Kidney epithelial cell (primary cell): ENCODE data around the gene MLST8. TPM values are rescaled to one million over a fixed set of nuclear protein-coding genes. Genes with fewer than 3 reads are reported as not detected.

ENCODE experiments used
- DNase-seq: peaks from one replicate; pipeline ENCODE4 v3.0.0-alpha.2; 2010; ENCODE audit warnings: low read depth
- H3K27me3 ChIP-seq: 2 replicates; pipeline ENCODE4 v1.6.0; 2011; ENCODE audit warnings: low read length; ENCODE audit not compliant: control insufficient read depth, insufficient read depth
- H3K36me3 ChIP-seq: 2 replicates; pipeline ENCODE4 v1.5.1; 2011; ENCODE audit warnings: low read length; ENCODE audit not compliant: control insufficient read depth, insufficient read depth
- H3K4me3 ChIP-seq: 2 replicates; pipeline ENCODE4 v1.5.1; 2011; ENCODE audit warnings: low read depth, mild to moderate bottlenecking, control low read depth, low read length
- total RNA-seq: library from RNA; depleted of rRNA; stranded (reverse); fragments of >200 nt; gene quantifications from 2 replicates; pipeline ENCODE4 v1.2.3, GENCODE V29; 2015
- TF ChIP-seq, protein P1 (sequence below): IDR thresholded peaks from 2 replicates; pipeline ENCODE4 v1.5.1; 2011; ENCODE audit warnings: mild to moderate bottlenecking, moderate library complexity, low read length, control low read depth, inconsistent platforms; ENCODE audit not compliant: insufficient read depth, poor library complexity, severe bottlenecking

The MLST8 gene
- total RNA-seq, 1 donor from 2014 or later, result 77.2 TPM

DNA sequence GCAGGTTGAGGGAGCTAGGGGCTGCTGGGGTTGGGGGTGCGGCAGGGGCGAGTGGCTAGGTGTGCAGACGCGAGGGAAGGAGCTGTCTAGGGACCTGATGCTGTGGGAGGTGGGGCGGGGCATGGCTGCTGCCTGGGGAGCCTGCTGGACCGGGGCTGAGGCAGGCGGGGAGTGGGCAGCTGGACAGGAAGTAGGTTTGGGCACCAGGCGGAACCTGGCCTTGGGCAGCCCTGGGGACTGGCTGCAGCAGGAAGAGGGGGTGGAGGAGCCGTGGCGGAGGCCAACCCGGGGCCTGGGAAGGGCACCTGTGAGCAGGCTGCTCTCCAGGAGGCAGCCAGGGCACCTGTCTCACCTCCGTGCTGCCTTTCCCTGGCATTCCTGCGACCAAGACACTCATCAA, 25.1 kb downstream of the MLST8 start:
- TF ChIP-seq, protein P1, sequence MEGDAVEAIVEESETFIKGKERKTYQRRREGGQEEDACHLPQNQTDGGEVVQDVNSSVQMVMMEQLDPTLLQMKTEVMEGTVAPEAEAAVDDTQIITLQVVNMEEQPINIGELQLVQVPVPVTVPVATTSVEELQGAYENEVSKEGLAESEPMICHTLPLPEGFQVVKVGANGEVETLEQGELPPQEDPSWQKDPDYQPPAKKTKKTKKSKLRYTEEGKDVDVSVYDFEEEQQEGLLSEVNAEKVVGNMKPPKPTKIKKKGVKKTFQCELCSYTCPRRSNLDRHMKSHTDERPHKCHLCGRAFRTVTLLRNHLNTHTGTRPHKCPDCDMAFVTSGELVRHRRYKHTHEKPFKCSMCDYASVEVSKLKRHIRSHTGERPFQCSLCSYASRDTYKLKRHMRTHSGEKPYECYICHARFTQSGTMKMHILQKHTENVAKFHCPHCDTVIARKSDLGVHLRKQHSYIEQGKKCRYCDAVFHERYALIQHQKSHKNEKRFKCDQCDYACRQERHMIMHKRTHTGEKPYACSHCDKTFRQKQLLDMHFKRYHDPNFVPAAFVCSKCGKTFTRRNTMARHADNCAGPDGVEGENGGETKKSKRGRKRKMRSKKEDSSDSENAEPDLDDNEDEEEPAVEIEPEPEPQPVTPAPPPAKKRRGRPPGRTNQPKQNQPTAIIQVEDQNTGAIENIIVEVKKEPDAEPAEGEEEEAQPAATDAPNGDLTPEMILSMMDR, result no peak
- DNase-seq, result no peak
- Histone ChIP-seq H3K4me3 (no peak overlapping the region), H3K27me3 (no peaks in the 10 kb centered on the region), H3K36me3 (peaks cover 2% of the 10 kb centered on the region)

DNA sequence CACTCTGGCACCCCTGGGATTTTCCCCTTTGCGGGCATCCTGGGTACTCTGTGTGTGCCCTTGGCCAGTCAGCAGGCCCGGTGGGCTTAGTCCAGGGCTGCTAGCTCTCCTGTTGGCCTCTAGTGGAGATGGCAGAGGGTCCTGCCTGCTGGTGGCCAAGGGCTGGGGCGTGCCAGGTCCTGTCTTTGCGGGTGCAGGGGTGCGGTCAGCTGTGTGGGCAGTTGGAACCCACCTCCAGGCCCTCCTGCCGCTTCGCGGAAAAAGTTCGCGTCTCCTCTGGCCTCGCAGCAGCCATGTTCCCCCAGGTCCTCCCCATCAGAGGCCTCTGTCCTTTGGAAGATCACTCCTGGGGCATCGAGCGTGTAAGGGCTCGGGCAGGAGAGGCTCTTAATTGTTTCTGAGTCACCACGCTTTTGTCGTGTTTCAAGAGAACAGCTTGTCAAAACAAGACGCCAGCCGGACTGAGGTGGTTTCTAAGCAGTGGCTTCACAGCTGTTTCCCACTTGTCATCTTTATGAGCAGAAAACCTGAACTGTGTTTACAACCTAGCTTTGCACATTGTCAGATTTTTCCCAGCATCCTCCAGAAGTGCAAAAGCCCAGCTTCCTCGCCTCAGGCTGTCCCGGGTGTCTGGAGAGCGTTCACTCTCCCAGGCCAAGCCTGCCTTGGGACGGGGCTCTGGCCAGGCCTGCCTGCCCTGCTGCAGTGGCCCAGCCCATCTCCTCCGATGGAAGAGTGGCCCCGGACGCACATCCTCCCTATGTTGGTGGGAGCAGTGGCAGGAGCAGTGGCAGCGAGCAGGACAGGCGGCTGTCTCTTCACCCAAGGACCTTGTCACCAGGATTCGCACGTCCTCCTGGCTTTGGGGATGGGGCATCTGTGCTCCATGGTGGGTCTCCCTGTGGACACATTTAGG, 26.0 kb downstream of the MLST8 start:
- TF ChIP-seq, protein P1, result no peak
- no peak for DNase-seq
- H3K36me3 ChIP-seq, result peaks cover 3% of the 10 kb centered on the region
- no peak overlapping the region for H3K4me3 ChIP-seq
- H3K27me3 ChIP-seq, result peaks cover 5% of the 10 kb centered on the region

DNA sequence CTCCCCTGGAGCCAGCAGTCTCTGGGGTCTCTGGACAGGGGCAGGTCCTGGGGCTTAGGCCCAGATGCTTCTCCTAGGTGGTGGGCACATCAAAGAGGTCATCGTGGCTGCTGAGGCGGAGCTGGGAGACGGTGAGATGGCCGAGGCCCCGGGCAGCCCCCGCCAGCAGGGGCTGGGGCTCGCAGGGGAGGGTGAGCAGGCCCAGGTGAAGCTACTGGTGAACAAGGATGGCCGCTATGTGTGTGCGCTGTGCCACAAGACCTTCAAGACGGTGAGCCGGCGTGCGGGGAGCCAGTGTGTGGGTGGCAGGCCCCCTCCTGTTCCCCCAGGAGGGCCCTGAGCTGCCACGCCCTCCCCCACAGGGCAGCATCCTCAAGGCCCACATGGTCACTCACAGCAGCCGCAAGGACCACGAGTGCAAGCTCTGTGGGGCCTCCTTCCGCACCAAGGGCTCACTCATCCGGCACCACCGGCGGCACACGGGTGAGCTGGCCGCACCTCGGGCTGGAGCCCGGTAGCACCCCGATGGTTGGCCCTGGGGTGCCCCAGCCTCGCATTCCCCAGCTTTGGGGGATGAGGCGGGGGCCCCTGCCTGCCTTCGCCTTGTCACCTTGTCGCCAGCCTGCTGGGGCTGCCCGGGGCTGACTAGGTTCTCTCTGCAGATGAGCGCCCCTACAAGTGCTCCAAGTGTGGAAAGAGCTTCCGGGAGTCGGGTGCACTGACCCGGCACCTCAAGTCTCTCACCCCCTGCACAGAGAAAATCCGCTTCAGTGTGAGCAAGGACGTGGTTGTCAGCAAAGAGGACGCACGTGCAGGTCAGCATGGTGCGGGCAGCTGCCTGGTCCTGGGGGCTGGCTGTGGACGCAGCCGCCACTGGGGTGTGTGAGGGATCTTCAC, 27.1 kb downstream of the MLST8 start:
- DNase-seq, result no peak
- TF ChIP-seq, protein P1, result no peak
- Histone ChIP-seq H3K27me3 (peaks cover 15% of the 10 kb centered on the region), H3K36me3 (peaks cover 3% of the 10 kb centered on the region), H3K4me3 (no peak overlapping the region)

DNA sequence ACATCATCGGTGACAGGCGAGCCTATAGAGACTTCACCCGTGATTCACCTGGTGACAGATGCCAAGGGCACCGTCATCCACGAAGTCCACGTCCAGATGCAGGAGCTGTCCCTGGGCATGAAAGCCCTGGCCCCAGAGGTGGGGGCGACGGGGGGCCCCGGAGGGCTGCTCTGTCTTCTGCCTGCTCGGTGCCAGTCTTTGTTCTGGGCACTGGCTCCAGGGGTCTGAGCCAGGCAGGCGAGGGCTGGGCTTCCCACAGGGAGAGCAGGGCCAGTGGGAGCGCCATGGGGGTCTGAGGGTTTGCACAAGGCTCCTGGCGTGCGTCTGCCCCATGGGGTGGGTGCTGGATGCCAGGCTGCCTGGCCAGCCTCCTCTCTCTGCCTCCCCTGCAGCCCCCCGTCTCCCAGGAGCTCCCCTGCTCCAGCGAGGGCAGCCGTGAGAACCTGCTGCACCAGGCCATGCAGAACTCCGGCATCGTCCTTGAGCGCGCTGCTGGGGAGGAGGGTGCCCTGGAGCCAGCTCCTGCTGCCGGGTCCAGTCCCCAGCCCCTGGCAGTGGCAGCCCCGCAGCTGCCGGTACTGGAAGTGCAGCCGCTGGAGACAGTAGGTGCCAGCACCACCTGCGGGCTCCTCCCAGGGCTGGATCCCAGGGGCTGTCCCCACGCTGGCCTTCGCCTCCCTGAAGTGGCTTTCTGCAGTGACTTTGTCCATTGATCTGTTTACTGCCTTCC, 28.0 kb downstream of the MLST8 start:
- Histone ChIP-seq H3K36me3 (peaks cover 3% of the 10 kb centered on the region), H3K4me3 (no peak overlapping the region), H3K27me3 (peaks cover 24% of the 10 kb centered on the region)
- no peak for DNase-seq
- TF ChIP-seq, protein P1, result no peak

DNA sequence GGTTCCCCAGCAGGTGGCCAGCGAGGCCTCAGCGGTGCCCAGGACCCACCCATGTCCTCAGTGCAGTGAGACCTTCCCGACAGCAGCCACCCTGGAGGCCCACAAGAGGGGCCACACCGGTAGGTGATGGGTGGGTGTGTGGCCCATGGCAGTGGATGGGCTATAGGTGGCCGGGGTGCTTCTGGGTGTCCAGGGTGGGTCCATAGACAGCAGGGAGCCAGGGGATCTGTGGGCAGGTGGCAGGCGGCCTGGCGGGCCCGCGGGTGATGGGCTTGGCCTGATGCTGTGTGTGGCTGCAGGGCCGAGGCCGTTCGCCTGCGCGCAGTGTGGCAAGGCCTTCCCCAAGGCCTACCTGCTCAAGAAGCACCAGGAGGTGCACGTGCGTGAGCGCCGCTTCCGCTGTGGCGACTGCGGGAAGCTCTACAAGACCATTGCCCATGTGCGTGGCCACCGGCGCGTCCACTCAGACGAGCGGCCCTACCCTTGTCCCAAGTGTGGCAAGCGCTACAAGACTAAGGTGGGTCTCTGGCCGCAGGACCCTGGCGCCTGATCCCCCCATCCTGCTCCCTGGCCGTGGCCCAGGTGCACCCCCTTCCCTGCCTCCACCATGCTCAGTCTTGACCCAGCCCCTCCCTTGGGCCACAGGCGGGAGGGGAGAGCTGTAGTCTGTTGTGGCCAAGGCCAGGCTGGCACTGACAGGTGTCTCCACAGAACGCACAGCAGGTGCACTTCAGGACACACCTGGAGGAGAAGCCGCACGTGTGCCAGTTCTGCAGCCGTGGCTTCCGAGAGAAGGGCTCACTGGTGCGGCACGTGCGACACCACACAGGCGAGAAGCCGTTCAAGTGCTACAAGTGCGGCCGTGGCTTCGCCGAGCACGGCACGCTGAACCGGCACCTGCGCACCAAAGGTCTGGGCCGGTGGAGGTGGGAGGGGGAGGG, 28.9 kb downstream of the MLST8 start:
- TF ChIP-seq, protein P1, result no peak
- H3K27me3 ChIP-seq, result peaks cover 24% of the 10 kb centered on the region
- peaks cover 3% of the 10 kb centered on the region for H3K36me3 ChIP-seq
- no peak overlapping the region for H3K4me3 ChIP-seq
- no peak for DNase-seq
